Astrocyte (in vitro differentiated cells and primary cell): Measurements from ENCODE around the gene ESYT3.
"Not testable (repeated sequence)": the region's sequence is repeated elsewhere in the genome, so short reads cannot be mapped to it uniquely, and the experiment has no call there.

Source experiments
- CTCF ChIP-seq: IDR thresholded peaks from 2 replicates; pipeline ENCODE4 v1.5.1; 2011; ENCODE audit warnings: low read depth, mild to moderate bottlenecking, inconsistent platforms, low read length, moderate library complexity; ENCODE audit not compliant: insufficient read depth
- EZH2 ChIP-seq: IDR thresholded peaks from 2 replicates; pipeline ENCODE4 v1.6.1; 2012; ENCODE audit warnings: mild to moderate bottlenecking, low read length, inconsistent platforms; ENCODE audit not compliant: insufficient read depth

- not testable (repeated sequence) for TF ChIP-seq CTCF, EZH2
Measured at GRCh38 chr3:138484672-138485071, 50.3 kb downstream of the ESYT3 start.
